Endothelial cell of umbilical vein (primary cell): ENCODE data around the gene FLVCR2. TPM values are rescaled to one million over a fixed set of nuclear protein-coding genes. Genes with fewer than 3 reads are reported as not detected.

Source experiments
- BruUV-seq: library from RNA; stranded (reverse); fragments of 400-500 nt; replicated peaks from 2 replicates; lab custom pipeline; 2021; lab: Mats Ljungman, UMichigan
- CTCF ChIA-PET: fragments of 300-600, 350-600 bp; sonication (Branson Sonifier 250); formaldehyde crosslinking; loops from one replicate; lab custom pipeline; 2021; ENCODE audit warnings: antibody characterized with exemption, inconsistent platforms; lab: Charles Lee
- POLR2A ChIA-PET: fragments of 300-600, 350-600 bp; sonication (Branson Sonifier 250); formaldehyde crosslinking; loops from one replicate; lab custom pipeline; 2021; ENCODE audit warnings: antibody characterized with exemption, inconsistent platforms; lab: Charles Lee
- DNase-seq: peaks from one replicate; pipeline ENCODE4 v3.0.0-alpha.2; 2011; ENCODE audit warnings: low read depth, low spot score
- FAIRE-seq: peaks from 2 replicates; lab custom pipeline; 2011; peaks lifted over from hg19 to GRCh38; lab: Jason Lieb, UNC
- H2AFZ ChIP-seq: 2 replicates; pipeline ENCODE4 v1.6.0; 2012; ENCODE audit warnings: low read depth, low read length, control low read depth, inconsistent platforms
- H3K27ac ChIP-seq: 2 replicates; pipeline ENCODE4 v1.5.1; 2011; ENCODE audit warnings: low read depth, mild to moderate bottlenecking, control low read depth, low read length, moderate library complexity; ENCODE audit not compliant: insufficient read depth
- H3K27me3 ChIP-seq, 2 experiments: 2 replicates each; pipeline versions ENCODE4 v1.6.0 to v1.6.1; 2011; ENCODE audit warnings: low read length in 2 of 2, mixed read lengths in 1 of 2; ENCODE audit not compliant: control insufficient read depth in 2 of 2, insufficient read depth in 2 of 2
- H3K36me3 ChIP-seq, 2 experiments: 2 replicates in 1 of 2; 3 replicates in 1 of 2; pipeline ENCODE4 v1.5.1; 2011; ENCODE audit warnings: low read length in 2 of 2, mild to moderate bottlenecking in 1 of 2, moderate library complexity in 1 of 2; ENCODE audit not compliant: control insufficient read depth in 2 of 2, insufficient read depth in 2 of 2; ENCODE audit errors: extremely low read depth in 1 of 2
- H3K4me1 ChIP-seq: 3 replicates; pipeline ENCODE4 v1.5.1; 2011; ENCODE audit warnings: mild to moderate bottlenecking, low read length; ENCODE audit not compliant: control insufficient read depth, insufficient read depth; ENCODE audit errors: extremely low read depth
- H3K4me2 ChIP-seq: 2 replicates; pipeline ENCODE4 v1.6.1; 2011; ENCODE audit warnings: low read length, control low read depth, mixed read lengths; ENCODE audit not compliant: insufficient read depth
- H3K4me3 ChIP-seq, 3 experiments: fragments of 200-600 bp in 1 of 3; sonication (generic), shearing (Covaris generic) in 1 of 3; replicated peaks in 1 of 3; 2 replicates each; pipeline ENCODE4 v1.5.1; 2011 to 2016; ENCODE audit warnings: control low read depth in 3 of 3, low read length in 3 of 3, mild to moderate bottlenecking in 2 of 3, inconsistent platforms in 1 of 3, low read depth in 1 of 3, moderate library complexity in 1 of 3; ENCODE audit not compliant: insufficient read depth in 1 of 3
- H3K79me2 ChIP-seq: 2 replicates; pipeline ENCODE4 v1.6.0; 2012; ENCODE audit warnings: low read length, inconsistent platforms; ENCODE audit not compliant: control insufficient read depth, insufficient read depth
- H3K9ac ChIP-seq: replicated peaks from 2 replicates; pipeline ENCODE3; 2011; ENCODE audit warnings: low read length, control low read depth; ENCODE audit not compliant: insufficient read depth; ENCODE audit errors: extremely low read depth
- H3K9me1 ChIP-seq: replicated peaks from 3 replicates; pipeline ENCODE4 v1.6.0; 2011; ENCODE audit warnings: mild to moderate bottlenecking, low read length; ENCODE audit not compliant: control insufficient read depth, insufficient read depth; ENCODE audit errors: extremely low read depth
- H3K9me3 ChIP-seq: replicated peaks from 2 replicates; pipeline ENCODE4 v1.5.1; 2012; ENCODE audit warnings: low read length, inconsistent platforms; ENCODE audit not compliant: control insufficient read depth, insufficient read depth
- H4K20me1 ChIP-seq: replicated peaks from 2 replicates; pipeline ENCODE3; 2011; ENCODE audit warnings: mild to moderate bottlenecking, low read length; ENCODE audit not compliant: control insufficient read depth, insufficient read depth; ENCODE audit errors: extremely low read depth
- EZH2 ChIP-seq: IDR thresholded peaks from 2 replicates; pipeline ENCODE4 v1.6.1; 2012; ENCODE audit warnings: borderline replicate concordance, low read depth, mild to moderate bottlenecking, moderate library complexity, low read length, inconsistent platforms; ENCODE audit not compliant: severe bottlenecking
- FOS ChIP-seq: IDR thresholded peaks from 2 replicates; pipeline ENCODE4 v1.6.1; 2011; ENCODE audit warnings: mild to moderate bottlenecking, low read length, moderate library complexity, borderline replicate concordance; ENCODE audit not compliant: insufficient read depth
- GATA2 ChIP-seq: IDR thresholded peaks from 2 replicates; pipeline ENCODE4 v1.7.0; 2011; ENCODE audit warnings: low read depth, mild to moderate bottlenecking, moderate library complexity, mixed read lengths, low read length; ENCODE audit not compliant: insufficient read length, insufficient read depth
- JUN ChIP-seq: IDR thresholded peaks from 2 replicates; pipeline ENCODE4 v1.6.1; 2011; ENCODE audit warnings: borderline replicate concordance, low read depth; ENCODE audit not compliant: insufficient read length, insufficient read depth
- MYC ChIP-seq: IDR thresholded peaks from one replicate; pipeline ENCODE4 v1.6.1; 2011; ENCODE audit warnings: mild to moderate bottlenecking, low read depth, low read length
- POLR2A ChIP-seq: IDR thresholded peaks from 2 replicates; pipeline ENCODE4 v1.6.1; 2012; ENCODE audit warnings: low read depth, mild to moderate bottlenecking, control low read depth, low read length
- POLR2AphosphoS5 ChIP-seq: IDR thresholded peaks from 2 replicates; pipeline ENCODE4 v1.6.1; 2012; ENCODE audit warnings: low read depth, mild to moderate bottlenecking, control low read depth, low read length, moderate library complexity; ENCODE audit not compliant: insufficient read depth
- dilution Hi-C: fragments of 300-500 bp; cut with MboI; formaldehyde crosslinking; loops from one replicate; pipeline ENCODE4 v1.15.0; 2019; ENCODE audit warnings: low sequenced_read_pairs; ENCODE audit not compliant: extremely low pct_ligation_motif_present
- intact Hi-C: fragments of 100-400 bp; cut with micrococcal nuclease; formaldehyde crosslinking; loops from one replicate; pipeline ENCODE4 v1.10.0; 2022
- polyA plus RNA-seq, 4 experiments: library from polyadenylated mRNA; depleted of rRNA in 3 of 4; stranded (reverse) in 3 of 4; unstranded in 1 of 4; fragments of >200 nt; gene quantifications; 2 replicates each; pipeline versions ENCODE4 v1.2.1 to v1.2.3, GENCODE V29; 2011 to 2012; ENCODE audit warnings: missing spikeins in 1 of 4
- total RNA-seq: library from RNA; stranded (reverse); gene quantifications from 2 replicates; pipeline ENCODE4 v1.2.3, GENCODE V29; 2021
- TF ChIP-seq, protein P1 (sequence below), 2 donors: IDR thresholded peaks; 1 replicate in 1 of 2; 2 replicates in 1 of 2; pipeline ENCODE4 v1.5.1; 2011; ENCODE audit warnings: low read length in 2 of 2, mild to moderate bottlenecking in 2 of 2, moderate library complexity in 2 of 2, control low read depth in 1 of 2, inconsistent platforms in 1 of 2, low read depth in 1 of 2; ENCODE audit not compliant: insufficient read depth in 1 of 2; ENCODE audit errors: extremely low read depth in 1 of 2
- TF ChIP-seq, protein P2 (sequence below): IDR thresholded peaks from 2 replicates; pipeline ENCODE4 v1.6.1; 2011; ENCODE audit not compliant: insufficient read depth, insufficient read length

Gene FLVCR2
- total and polyA plus RNA-seq, 2 donors (not counting 3 experiments of a cell fraction or from before 2014, with no cell fraction given), result 1.4 to 4.9 TPM

- FAIRE-seq, result no peak
- POLR2A ChIA-PET, result no interaction called here
These were observed 41.1 kb downstream of the FLVCR2 start for GRCh38 chr14:75619548-75619947.

More at GRCh38 chr14:75619548-75619947, 41.1 kb downstream of the FLVCR2 start:
- Histone ChIP-seq H2AFZ (no peak overlapping the region), H3K4me1 (no peaks in the 10 kb centered on the region), H3K27me3 (peaks cover 0 to 10% of the 10 kb centered on the region in 2 experiments), H3K79me2 (no peaks in the 10 kb centered on the region), H3K9ac (no peak overlapping the region), H4K20me1 (no peaks in the 10 kb centered on the region), H3K4me3 (no peak overlapping the region), H3K27ac (no peak overlapping the region), H3K36me3 (no peaks in the 10 kb centered on the region), H3K9me3 (no peaks in the 10 kb centered on the region), H3K9me1 (no peaks in the 10 kb centered on the region), H3K4me2 (no peak overlapping the region)
- CTCF ChIA-PET, result interaction anchor here (1.0 kb wide), 1 partner anchor 11 kb away, joined by 3 read pairs; no protein-coding TSS in a partner anchor
- no peak for DNase-seq
- intact Hi-C loops (no loop called here), dilution Hi-C loops (no loop called here)
- no TSS peak for BruUV-seq
- TF ChIP-seq, protein P1, sequence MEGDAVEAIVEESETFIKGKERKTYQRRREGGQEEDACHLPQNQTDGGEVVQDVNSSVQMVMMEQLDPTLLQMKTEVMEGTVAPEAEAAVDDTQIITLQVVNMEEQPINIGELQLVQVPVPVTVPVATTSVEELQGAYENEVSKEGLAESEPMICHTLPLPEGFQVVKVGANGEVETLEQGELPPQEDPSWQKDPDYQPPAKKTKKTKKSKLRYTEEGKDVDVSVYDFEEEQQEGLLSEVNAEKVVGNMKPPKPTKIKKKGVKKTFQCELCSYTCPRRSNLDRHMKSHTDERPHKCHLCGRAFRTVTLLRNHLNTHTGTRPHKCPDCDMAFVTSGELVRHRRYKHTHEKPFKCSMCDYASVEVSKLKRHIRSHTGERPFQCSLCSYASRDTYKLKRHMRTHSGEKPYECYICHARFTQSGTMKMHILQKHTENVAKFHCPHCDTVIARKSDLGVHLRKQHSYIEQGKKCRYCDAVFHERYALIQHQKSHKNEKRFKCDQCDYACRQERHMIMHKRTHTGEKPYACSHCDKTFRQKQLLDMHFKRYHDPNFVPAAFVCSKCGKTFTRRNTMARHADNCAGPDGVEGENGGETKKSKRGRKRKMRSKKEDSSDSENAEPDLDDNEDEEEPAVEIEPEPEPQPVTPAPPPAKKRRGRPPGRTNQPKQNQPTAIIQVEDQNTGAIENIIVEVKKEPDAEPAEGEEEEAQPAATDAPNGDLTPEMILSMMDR (IDR thresholded peaks at IDR 0.05; ENCODE audit: extremely low read depth in 1 of 2, insufficient read depth in 1 of 2, low read depth in 1 of 2, low read length in 2 of 2), result no peak
- TF ChIP-seq, protein P2, sequence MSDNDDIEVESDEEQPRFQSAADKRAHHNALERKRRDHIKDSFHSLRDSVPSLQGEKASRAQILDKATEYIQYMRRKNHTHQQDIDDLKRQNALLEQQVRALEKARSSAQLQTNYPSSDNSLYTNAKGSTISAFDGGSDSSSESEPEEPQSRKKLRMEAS, result no peak
- TF ChIP-seq JUN (no peak), MYC (no peak), GATA2 (no peak), FOS (no peak), EZH2 (no peak), POLR2A (no peak), POLR2AphosphoS5 (no peak)
